MCF 10A (cell line): ENCODE measurements around the gene ABCA13. TPM values are rescaled to one million over a fixed set of nuclear protein-coding genes. Genes with fewer than 3 reads are reported as not detected.

Source experiments
- BruUV-seq: library from RNA; stranded (reverse); fragments of 400-500 nt; replicated peaks from 2 replicates; lab custom pipeline; 2021; lab: Mats Ljungman, UMichigan
- CTCF ChIA-PET: fragments of 300-600 bp; sonication (Branson Sonifier 250); formaldehyde crosslinking; extraction: SDS; loops from one replicate; lab custom pipeline; 2021; ENCODE audit warnings: antibody characterized with exemption, inconsistent platforms; lab: Yijun Ruan, JAX
- POLR2A ChIA-PET: fragments of 300-600, 350-650 bp; sonication (Branson Sonifier 250); formaldehyde crosslinking; extraction: SDS; loops from one replicate; lab custom pipeline; 2020; ENCODE audit warnings: antibody characterized with exemption, inconsistent platforms; lab: Yijun Ruan, JAX
- DNase-seq: peaks from one replicate; pipeline ENCODE4 v3.0.0-alpha.2; 2018; ENCODE audit not compliant: unreplicated experiment
- H3K27ac Mint-ChIP-seq: one replicate; pipeline ENCODE4 v1.8.0; 2022; ENCODE audit warnings: mild to moderate bottlenecking, low read depth, mixed read lengths; ENCODE audit not compliant: unreplicated experiment
- H3K27me3 Mint-ChIP-seq: one replicate; pipeline ENCODE4 v1.8.0; 2022; ENCODE audit warnings: mixed read lengths; ENCODE audit not compliant: insufficient read depth, unreplicated experiment
- H3K36me3 Mint-ChIP-seq: one replicate; pipeline ENCODE4 v1.8.0; 2022; ENCODE audit warnings: mild to moderate bottlenecking, moderate library complexity, mixed read lengths; ENCODE audit not compliant: insufficient read depth, unreplicated experiment
- H3K4me1 Mint-ChIP-seq: one replicate; pipeline ENCODE4 v1.8.0; 2022; ENCODE audit warnings: mixed read lengths; ENCODE audit not compliant: insufficient read depth, unreplicated experiment
- H3K4me3 Mint-ChIP-seq: one replicate; pipeline ENCODE4 v1.8.0; 2022; ENCODE audit warnings: mild to moderate bottlenecking, moderate library complexity, mixed read lengths; ENCODE audit not compliant: unreplicated experiment
- H3K9me3 Mint-ChIP-seq: one replicate; pipeline ENCODE4 v1.8.0; 2022; ENCODE audit warnings: mixed read lengths; ENCODE audit not compliant: unreplicated experiment
- CTCF ChIP-seq: fragments of 200-600 bp; IDR thresholded peaks from one replicate; pipeline ENCODE4 v1.8.0; 2022; ENCODE audit warnings: antibody characterized with exemption, mild to moderate bottlenecking; ENCODE audit not compliant: unreplicated experiment
- intact Hi-C: fragments of 100-400 bp; cut with micrococcal nuclease; formaldehyde crosslinking; loops from 2 replicates; pipeline ENCODE4 v1.14.1; 2022
- total RNA-seq: library from RNA; stranded (reverse); gene quantifications from 2 replicates; pipeline ENCODE4 v1.2.3, GENCODE V29; 2022

Gene ABCA13
- total RNA-seq, 1 experiment from 2014 or later = 0.30 TPM

- Mint-ChIP-seq H3K27me3 (no peaks in the 10 kb centered on the region), H3K4me1 (peaks cover 12% of the 10 kb centered on the region), H3K4me3 (no peak overlapping the region), H3K36me3 (no peaks in the 10 kb centered on the region), H3K27ac (no peak overlapping the region), H3K9me3 (no peaks in the 10 kb centered on the region)
- ChIA-PET CTCF (interaction anchor here (0.6 to 6.0 kb wide), 30 partner anchors 10 to 1765 kb away, joined by 3 to 75 read pairs (median 4); no protein-coding TSS in a partner anchor), POLR2A (no interaction called here)
- DNase-seq = no peak
- TF ChIP-seq CTCF = no peak
- intact Hi-C loops = no loop called here
- no TSS peak for BruUV-seq
Measured at GRCh38 chr7:48300301-48300700, 129.0 kb downstream of the ABCA13 start.

GRCh38 chr7:48301201-48301600 is 129.9 kb downstream of the ABCA13 start:
- BruUV-seq = no TSS peak
- no peak for DNase-seq
- H3K4me3 Mint-ChIP-seq = no peak overlapping the region
- H3K9me3 Mint-ChIP-seq = no peaks in the 10 kb centered on the region
- no peak overlapping the region for H3K27ac Mint-ChIP-seq
- ChIA-PET POLR2A (no interaction called here), CTCF (interaction anchor here (0.6 to 6.0 kb wide), 7 partner anchors 10 to 1705 kb away, joined by 3 to 75 read pairs (median 3); no protein-coding TSS in a partner anchor)
- peaks cover 12% of the 10 kb centered on the region for H3K4me1 Mint-ChIP-seq
- TF ChIP-seq CTCF = no peak
- no peaks in the 10 kb centered on the region for H3K36me3 Mint-ChIP-seq
- H3K27me3 Mint-ChIP-seq = no peaks in the 10 kb centered on the region
- intact Hi-C loops = no loop called here

- no peaks in the 10 kb centered on the region for H3K36me3 Mint-ChIP-seq
- no peak for TF ChIP-seq CTCF
- no TSS peak for BruUV-seq
- DNase-seq = no peak
- H3K4me1 Mint-ChIP-seq = peaks cover 3% of the 10 kb centered on the region
- intact Hi-C loops = no loop called here
- H3K27ac Mint-ChIP-seq = no peak overlapping the region
- no peak overlapping the region for H3K4me3 Mint-ChIP-seq
- ChIA-PET POLR2A (no interaction called here), CTCF (interaction anchor here (0.5 to 1.0 kb wide), 2 partner anchors 145 to 1547 kb away, joined by 3 to 5 read pairs; no protein-coding TSS in a partner anchor)
- no peaks in the 10 kb centered on the region for H3K9me3 Mint-ChIP-seq
- H3K27me3 Mint-ChIP-seq = no peaks in the 10 kb centered on the region
Measured at GRCh38 chr7:48304641-48305040, 133.4 kb downstream of the ABCA13 start.

GRCh38 chr7:48305661-48306060 is 134.4 kb downstream of the ABCA13 start:
- ChIA-PET POLR2A (interaction anchor here (0.8 kb wide), 1 partner anchor 9 kb away, joined by 4 read pairs; no protein-coding TSS in a partner anchor), CTCF (interaction anchor here (1.0 kb wide), 1 partner anchor 1546 kb away, joined by 5 read pairs; no protein-coding TSS in a partner anchor)
- TF ChIP-seq CTCF = no peak
- peaks cover 7% of the 10 kb centered on the region for H3K4me1 Mint-ChIP-seq
- no peak overlapping the region for H3K27ac Mint-ChIP-seq
- no peaks in the 10 kb centered on the region for H3K36me3 Mint-ChIP-seq
- no peaks in the 10 kb centered on the region for H3K27me3 Mint-ChIP-seq
- no TSS peak for BruUV-seq
- intact Hi-C loops = no loop called here
- no peak overlapping the region for H3K4me3 Mint-ChIP-seq
- no peak for DNase-seq
- H3K9me3 Mint-ChIP-seq = no peaks in the 10 kb centered on the region
